H1 (cell line): Measurements from ENCODE around the gene RHBDL2. TPM values are rescaled to one million over a fixed set of nuclear protein-coding genes. Genes with fewer than 3 reads are reported as not detected.

Source experiments
- CTCF ChIA-PET: fragments of 300-600 bp; sonication (Branson Sonifier 250); formaldehyde crosslinking; loops from one replicate; lab custom pipeline; 2021; ENCODE audit not compliant: partially characterized antibody; lab: Charles Lee
- POLR2A ChIA-PET: fragments of 300-600 bp; sonication (Branson Sonifier 250); formaldehyde crosslinking; loops from one replicate; lab custom pipeline; 2021; ENCODE audit warnings: inconsistent platforms; ENCODE audit not compliant: partially characterized antibody; lab: Charles Lee
- DNase-seq, 2 experiments: peaks; one replicate each; pipeline versions ENCODE4 v3.0.0 to v3.0.0-alpha.2; 2010 to 2022; ENCODE audit warnings: low spot score in 2 of 2, low read depth in 1 of 2, mixed read lengths in 1 of 2
- FAIRE-seq: peaks from 2 replicates; lab custom pipeline; 2011; peaks lifted over from hg19 to GRCh38; lab: Jason Lieb, UNC
- H2AFZ ChIP-seq: 2 replicates; pipeline ENCODE4 v1.8.1; 2012; ENCODE audit warnings: low read length, inconsistent platforms
- H2AK5ac ChIP-seq: 2 replicates; pipeline ENCODE4 v1.6.1; 2013; ENCODE audit warnings: low read depth, low read length
- H2BK120ac ChIP-seq: replicated peaks from 2 replicates; pipeline ENCODE3; 2013; ENCODE audit warnings: low read depth, low read length, inconsistent platforms
- H2BK12ac ChIP-seq: 2 replicates; pipeline ENCODE4 v1.6.1; 2013; ENCODE audit warnings: low read depth, low read length
- H2BK15ac ChIP-seq: 2 replicates; pipeline ENCODE4 v1.6.1; 2013; ENCODE audit warnings: low read length
- H2BK20ac ChIP-seq: 2 replicates; pipeline ENCODE4 v1.6.1; 2013; ENCODE audit warnings: low read length
- H2BK5ac ChIP-seq: 2 replicates; pipeline ENCODE4 v1.6.1; 2013; ENCODE audit warnings: low read depth, low read length
- H3K14ac ChIP-seq: 2 replicates; pipeline ENCODE4 v1.6.1; 2013; ENCODE audit warnings: inconsistent platforms; ENCODE audit not compliant: insufficient read length
- H3K18ac ChIP-seq: 2 replicates; pipeline ENCODE4 v1.6.1; 2013; ENCODE audit warnings: low read length; ENCODE audit errors: extremely low read depth
- H3K23ac ChIP-seq: 2 replicates; pipeline ENCODE4 v1.6.1; 2013; ENCODE audit warnings: inconsistent platforms; ENCODE audit not compliant: insufficient read length
- H3K23me2 ChIP-seq: 2 replicates; pipeline ENCODE4 v1.6.1; 2013; ENCODE audit warnings: low read depth, low read length
- H3K27ac ChIP-seq: 2 replicates; pipeline ENCODE4 v1.6.1; 2011; ENCODE audit warnings: low read depth, low read length, inconsistent platforms
- H3K27me3 ChIP-seq, 4 experiments: replicated peaks in 1 of 4; 1 replicate in 1 of 4; 2 replicates in 3 of 4; pipeline versions ENCODE4 v1.6.1 to v1.8.1; 2011 to 2013; ENCODE audit warnings: low read length in 3 of 4, mild to moderate bottlenecking in 3 of 4, inconsistent platforms in 2 of 4, mixed read lengths in 2 of 4, moderate library complexity in 1 of 4; ENCODE audit not compliant: control insufficient read depth in 3 of 4, insufficient read depth in 3 of 4; ENCODE audit errors: extremely low read depth in 1 of 4
- H3K36me3 ChIP-seq, 4 experiments: 2 replicates each; pipeline versions ENCODE4 v1.6.1 to v1.8.1; 2011 to 2013; ENCODE audit warnings: mild to moderate bottlenecking in 4 of 4, low read length in 3 of 4, moderate library complexity in 2 of 4, control low read depth in 1 of 4, inconsistent platforms in 1 of 4; ENCODE audit not compliant: insufficient read depth in 4 of 4, control insufficient read depth in 2 of 4
- H3K4ac ChIP-seq: replicated peaks from 2 replicates; pipeline ENCODE3; 2013; ENCODE audit warnings: low read length, low read depth, mixed read lengths, inconsistent platforms; ENCODE audit not compliant: insufficient read length
- H3K4me1 ChIP-seq, 4 experiments: replicated peaks in 1 of 4; 1 replicate in 1 of 4; 2 replicates in 3 of 4; pipeline versions ENCODE4 v1.6.1 to v1.8.1; 2011 to 2013; ENCODE audit warnings: low read length in 3 of 4, inconsistent platforms in 2 of 4, mixed read lengths in 1 of 4; ENCODE audit not compliant: insufficient read depth in 4 of 4, control insufficient read depth in 3 of 4
- H3K4me2 ChIP-seq, 2 experiments: 2 replicates each; pipeline versions ENCODE4 v1.6.1 to v1.8.1; 2011 to 2013; ENCODE audit warnings: low read depth in 2 of 2, low read length in 2 of 2, control low read depth in 1 of 2, inconsistent platforms in 1 of 2, mild to moderate bottlenecking in 1 of 2; ENCODE audit not compliant: insufficient read depth in 1 of 2
- H3K4me3 ChIP-seq, 4 experiments: fragments of 200-600, 300-600 bp in 1 of 4; sonication (generic), shearing (Covaris generic), sonication (Bioruptor Twin) in 1 of 4; 2 replicates each; pipeline versions ENCODE4 v1.5.1 to v1.8.1; 2011 to 2016; ENCODE audit warnings: low read length in 4 of 4, low read depth in 3 of 4, control low read depth in 2 of 4, inconsistent platforms in 2 of 4, mild to moderate bottlenecking in 2 of 4, mixed read lengths in 1 of 4, moderate library complexity in 1 of 4; ENCODE audit not compliant: insufficient read depth in 2 of 4; ENCODE audit errors: extremely low read depth in 1 of 4
- H3K56ac ChIP-seq: replicated peaks from 2 replicates; pipeline ENCODE3; 2013; ENCODE audit warnings: low read depth, mild to moderate bottlenecking, mixed read lengths, low read length, inconsistent platforms; ENCODE audit not compliant: insufficient read length
- H3K79me1 ChIP-seq: 2 replicates; pipeline ENCODE4 v1.6.1; 2013; ENCODE audit warnings: low read depth, low read length, control low read depth
- H3K79me2 ChIP-seq, 2 experiments: 2 replicates each; pipeline versions ENCODE4 v1.6.1 to v1.8.1; 2012 to 2013; ENCODE audit warnings: low read length in 2 of 2, mild to moderate bottlenecking in 2 of 2, inconsistent platforms in 1 of 2; ENCODE audit not compliant: insufficient read depth in 2 of 2, control insufficient read depth in 1 of 2
- H3K9ac ChIP-seq, 4 experiments: replicated peaks in 1 of 4; 1 replicate in 1 of 4; 2 replicates in 3 of 4; pipeline versions ENCODE4 v1.6.1 to v1.8.1; 2011 to 2013; ENCODE audit warnings: low read depth in 3 of 4, low read length in 3 of 4, control low read depth in 2 of 4, mild to moderate bottlenecking in 2 of 4, moderate library complexity in 2 of 4, inconsistent platforms in 1 of 4; ENCODE audit errors: extremely low read depth in 1 of 4
- H3K9me3 ChIP-seq, 2 experiments: 2 replicates each; pipeline versions ENCODE4 v1.6.1 to v1.8.1; 2012 to 2013; ENCODE audit warnings: mild to moderate bottlenecking in 2 of 2, moderate library complexity in 2 of 2, control low read depth in 1 of 2, inconsistent platforms in 1 of 2, low read depth in 1 of 2, low read length in 1 of 2, mixed read lengths in 1 of 2; ENCODE audit not compliant: insufficient read depth in 2 of 2
- H4K20me1 ChIP-seq, 2 experiments: replicated peaks in 1 of 2; 2 replicates each; pipeline versions ENCODE3 to v1.8.1; 2011 to 2013; ENCODE audit warnings: inconsistent platforms in 2 of 2, low read length in 2 of 2, mild to moderate bottlenecking in 1 of 2; ENCODE audit not compliant: insufficient read depth in 2 of 2, control insufficient read depth in 1 of 2
- H4K5ac ChIP-seq: 2 replicates; pipeline ENCODE4 v1.6.1; 2013; ENCODE audit warnings: low read length, low read depth, mixed read lengths, inconsistent platforms; ENCODE audit not compliant: insufficient read length
- H4K8ac ChIP-seq: 2 replicates; pipeline ENCODE4 v1.8.0; 2013; ENCODE audit warnings: mild to moderate bottlenecking, moderate library complexity, low read length, inconsistent platforms; ENCODE audit not compliant: insufficient read depth; ENCODE audit errors: extremely low read depth
- H4K91ac ChIP-seq: replicated peaks from 2 replicates; pipeline ENCODE3; 2013; ENCODE audit warnings: low read length, mixed read lengths, inconsistent platforms; ENCODE audit not compliant: insufficient read length
- KDM1A ChIP-seq: fragments of 200-600, 300-600 bp; sonication (generic); IDR thresholded peaks from 2 replicates; pipeline ENCODE4 v1.7.1; 2016; ENCODE audit warnings: mild to moderate bottlenecking, low read length, borderline replicate concordance
- TEAD4 ChIP-seq: IDR thresholded peaks from 2 replicates; pipeline ENCODE4 v1.6.1; 2012; ENCODE audit warnings: low read depth, low read length, inconsistent platforms, mixed read lengths
- WGBS, 2 experiments: shearing (Covaris generic) in 1 of 2; methylation state at CpG; one replicate each; pipeline versions ENCODE4 v1.1.6 to v1.1.7; 2013 to 2015; ENCODE audit warnings: low lambda C conversion rate in 2 of 2, mixed read lengths in 2 of 2, inconsistent platforms in 1 of 2, low coverage in 1 of 2, missing lambda C conversion rate in 1 of 2; ENCODE audit not compliant: insufficient replicate concordance in 2 of 2, insufficient coverage in 1 of 2, insufficient read length in 1 of 2; ENCODE audit errors: extremely low coverage in 1 of 2, missing lambda C conversion rate in 1 of 2; 5-methylcytosine and 5-hydroxymethylcytosine counted together
- polyA plus RNA-seq, 7 experiments: library from polyadenylated mRNA; depleted of rRNA in 3 of 7; stranded (reverse) in 5 of 7; unstranded in 2 of 7; fragments of >200 nt in 5 of 7; fragments of 200-250 nt in 2 of 7; gene quantifications; 1 replicate in 5 of 7; 2 replicates in 1 of 7; 4 replicates in 1 of 7; pipeline versions ENCODE4 v1.2.1 to v1.2.3, GENCODE V29; 2011 to 2013; ENCODE audit warnings: missing spikeins in 2 of 7, mixed read lengths in 2 of 7
- total RNA-seq: library from RNA; stranded (reverse); fragmentation: NEBNext Ultra II Directional; extraction: Animal tissue kit (Norgen Biotek cat#: 25700); gene quantifications from 2 replicates; pipeline ENCODE4 v1.2.1, GENCODE V29; 2021

RHBDL2 gene
- total and polyA plus RNA-seq, 2 of the 8 experiments (the other 6 are each of a cell fraction or from before 2014, with no cell fraction given) = 0.42 to 0.84 TPM

DNA sequence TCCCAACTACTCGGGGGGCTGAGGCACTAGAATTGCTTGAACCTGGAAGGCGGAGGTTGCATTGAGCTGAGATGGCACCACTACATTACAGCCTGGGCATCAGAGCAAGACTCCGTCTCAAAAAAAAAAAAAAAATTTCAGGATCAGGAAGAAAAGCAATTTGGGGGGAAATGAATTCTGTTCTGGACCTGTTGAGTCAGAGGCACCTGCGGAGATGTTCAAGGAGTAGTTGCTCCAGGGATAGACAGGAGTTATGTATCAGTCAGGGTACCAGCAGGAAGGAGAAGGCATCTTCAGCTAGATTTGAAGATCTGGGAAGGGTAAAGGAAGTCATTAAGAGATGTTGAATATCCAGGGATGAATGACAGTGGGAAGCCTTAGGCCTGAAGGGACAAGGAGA is 2.9 kb upstream of the RHBDL2 start:
- H3K23me2 ChIP-seq = no peaks in the 10 kb centered on the region; the same call in 1 of the 2 replicates
- CTCF ChIA-PET = interaction anchor here (0.5 to 0.7 kb wide), 3 partner anchors 27 to 499 kb away, joined by 3 read pairs; no protein-coding TSS in a partner anchor
- no peak for TF ChIP-seq KDM1A
- no peak for TF ChIP-seq TEAD4

More for the DNA sequence above, 2.9 kb upstream of the RHBDL2 start:
- Histone ChIP-seq H3K27ac (no peak overlapping the region), H4K91ac (no peak overlapping the region), H3K9ac (no peak overlapping the region), H3K27me3 (no peaks in the 10 kb centered on the region), H3K14ac (no peak overlapping the region), H4K8ac (no peak overlapping the region), H2BK120ac (no peak overlapping the region), H2BK12ac (no peak overlapping the region), H3K56ac (no peak overlapping the region), H2BK15ac (no peak overlapping the region; the same call in 1 of the 2 replicates), H4K20me1 (no peaks in the 10 kb centered on the region), H3K4ac (no peak overlapping the region), H3K36me3 (no peaks in the 10 kb centered on the region), H2AFZ (no peak overlapping the region), H2BK5ac (no peak overlapping the region), H3K4me1 (peaks cover 0 to 9% (median 3%) of the 10 kb centered on the region in 4 experiments; a peak in 5 of 7 replicates), H4K5ac (no peak overlapping the region), H3K4me2 (no peak overlapping the region), H3K23ac (no peak overlapping the region), H2BK20ac (no peak overlapping the region), H3K9me3 (no peaks in the 10 kb centered on the region), H2AK5ac (no peak overlapping the region), H3K79me1 (no peaks in the 10 kb centered on the region), H3K79me2 (no peaks in the 10 kb centered on the region), H3K4me3 (no peak overlapping the region), H3K18ac (no peak overlapping the region)
- POLR2A ChIA-PET = interaction anchor here (0.6 to 1.2 kb wide), 2 partner anchors 21 to 63 kb away, joined by 3 to 5 read pairs; no protein-coding TSS in a partner anchor
- FAIRE-seq = no peak
- WGBS, 2 experiments = 100% methylated on average over 4 of the region's 4 CpGs; no CpG with 5 or more reads in 1 of the 2 experiments
- no peak for DNase-seq
